ENCODE measurements around the gene IMMT. TPM values are rescaled to one million over a fixed set of nuclear protein-coding genes. Genes with fewer than 3 reads are reported as not detected.
A peak's percentile ranks its signal among the peaks of the same experiment; 100 is the strongest.

IMMT gene
- polyA plus RNA-seq (2012; ENCODE audit: insufficient read length, low read depth) = 77.1 TPM

DNA sequence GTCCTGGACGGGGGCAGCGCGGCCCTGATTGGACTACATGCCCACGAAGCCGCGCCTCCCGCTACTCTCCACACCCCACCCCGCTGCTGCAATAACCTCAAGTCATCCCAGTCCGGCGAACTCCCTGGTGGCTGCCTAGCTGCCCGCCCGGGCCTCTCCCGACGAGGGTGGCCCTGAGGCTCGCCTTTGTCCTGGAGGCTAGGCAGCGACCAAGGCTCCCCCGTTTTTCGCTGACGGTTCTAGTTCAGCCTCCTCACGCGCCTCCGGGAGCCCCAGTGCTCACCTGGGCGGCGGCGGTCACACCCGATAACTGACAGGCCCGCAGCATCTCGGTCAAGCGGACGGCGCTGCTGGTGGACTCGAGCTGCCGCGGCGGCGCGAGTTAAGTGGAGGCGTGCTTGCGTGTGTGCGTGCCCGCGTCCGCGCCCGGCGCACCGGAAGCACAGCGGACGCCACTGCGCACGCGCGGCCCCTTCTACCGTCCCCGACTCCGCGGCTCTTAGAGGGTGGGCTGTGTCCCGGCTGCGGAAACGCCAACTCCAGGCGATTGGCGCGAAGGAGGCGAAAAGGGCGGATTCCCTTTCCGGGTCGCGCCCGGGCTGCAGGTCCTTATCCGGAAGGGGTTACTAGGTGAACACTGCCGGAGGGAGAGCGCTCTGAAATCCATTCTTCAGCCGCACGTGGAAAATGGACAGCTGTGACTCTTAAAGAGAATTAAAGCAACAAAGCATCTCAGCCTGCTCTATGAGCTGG is at the start of gene IMMT:
Gene IMMT, minus strand, starts transcription at position 408 of the 753 bp plus-strand sequence. Its CDS starts 80 bp downstream, at position 328.
- peak; percentile 96 for TF ChIP-seq FOXP2 (optimal IDR thresholded peaks at IDR 0.05; ENCODE audit: borderline replicate concordance, extremely low read depth, extremely low read length, insufficient read depth)
- peak; percentile 71; the same call in 1 of the 2 replicates for TF ChIP-seq TAF1 (IDR thresholded peaks at IDR 0.05; ENCODE audit: borderline replicate concordance, insufficient read depth, low read length)
- TF ChIP-seq POLR2AphosphoS5 (IDR thresholded peaks at IDR 0.05; ENCODE audit: low read depth, low read length) = peak; percentile 87
- TF ChIP-seq, protein P1, sequence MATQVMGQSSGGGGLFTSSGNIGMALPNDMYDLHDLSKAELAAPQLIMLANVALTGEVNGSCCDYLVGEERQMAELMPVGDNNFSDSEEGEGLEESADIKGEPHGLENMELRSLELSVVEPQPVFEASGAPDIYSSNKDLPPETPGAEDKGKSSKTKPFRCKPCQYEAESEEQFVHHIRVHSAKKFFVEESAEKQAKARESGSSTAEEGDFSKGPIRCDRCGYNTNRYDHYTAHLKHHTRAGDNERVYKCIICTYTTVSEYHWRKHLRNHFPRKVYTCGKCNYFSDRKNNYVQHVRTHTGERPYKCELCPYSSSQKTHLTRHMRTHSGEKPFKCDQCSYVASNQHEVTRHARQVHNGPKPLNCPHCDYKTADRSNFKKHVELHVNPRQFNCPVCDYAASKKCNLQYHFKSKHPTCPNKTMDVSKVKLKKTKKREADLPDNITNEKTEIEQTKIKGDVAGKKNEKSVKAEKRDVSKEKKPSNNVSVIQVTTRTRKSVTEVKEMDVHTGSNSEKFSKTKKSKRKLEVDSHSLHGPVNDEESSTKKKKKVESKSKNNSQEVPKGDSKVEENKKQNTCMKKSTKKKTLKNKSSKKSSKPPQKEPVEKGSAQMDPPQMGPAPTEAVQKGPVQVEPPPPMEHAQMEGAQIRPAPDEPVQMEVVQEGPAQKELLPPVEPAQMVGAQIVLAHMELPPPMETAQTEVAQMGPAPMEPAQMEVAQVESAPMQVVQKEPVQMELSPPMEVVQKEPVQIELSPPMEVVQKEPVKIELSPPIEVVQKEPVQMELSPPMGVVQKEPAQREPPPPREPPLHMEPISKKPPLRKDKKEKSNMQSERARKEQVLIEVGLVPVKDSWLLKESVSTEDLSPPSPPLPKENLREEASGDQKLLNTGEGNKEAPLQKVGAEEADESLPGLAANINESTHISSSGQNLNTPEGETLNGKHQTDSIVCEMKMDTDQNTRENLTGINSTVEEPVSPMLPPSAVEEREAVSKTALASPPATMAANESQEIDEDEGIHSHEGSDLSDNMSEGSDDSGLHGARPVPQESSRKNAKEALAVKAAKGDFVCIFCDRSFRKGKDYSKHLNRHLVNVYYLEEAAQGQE (IDR thresholded peaks at IDR 0.05; ENCODE audit: insufficient read depth in 1 of 2, low read depth in 2 of 2, low read length in 2 of 2) = no peak; a peak in 1 of 4 replicates
- TF ChIP-seq SIN3A (IDR thresholded peaks at IDR 0.05; ENCODE audit: borderline replicate concordance, insufficient read depth, low read length) = peak; percentile 71

DNA sequence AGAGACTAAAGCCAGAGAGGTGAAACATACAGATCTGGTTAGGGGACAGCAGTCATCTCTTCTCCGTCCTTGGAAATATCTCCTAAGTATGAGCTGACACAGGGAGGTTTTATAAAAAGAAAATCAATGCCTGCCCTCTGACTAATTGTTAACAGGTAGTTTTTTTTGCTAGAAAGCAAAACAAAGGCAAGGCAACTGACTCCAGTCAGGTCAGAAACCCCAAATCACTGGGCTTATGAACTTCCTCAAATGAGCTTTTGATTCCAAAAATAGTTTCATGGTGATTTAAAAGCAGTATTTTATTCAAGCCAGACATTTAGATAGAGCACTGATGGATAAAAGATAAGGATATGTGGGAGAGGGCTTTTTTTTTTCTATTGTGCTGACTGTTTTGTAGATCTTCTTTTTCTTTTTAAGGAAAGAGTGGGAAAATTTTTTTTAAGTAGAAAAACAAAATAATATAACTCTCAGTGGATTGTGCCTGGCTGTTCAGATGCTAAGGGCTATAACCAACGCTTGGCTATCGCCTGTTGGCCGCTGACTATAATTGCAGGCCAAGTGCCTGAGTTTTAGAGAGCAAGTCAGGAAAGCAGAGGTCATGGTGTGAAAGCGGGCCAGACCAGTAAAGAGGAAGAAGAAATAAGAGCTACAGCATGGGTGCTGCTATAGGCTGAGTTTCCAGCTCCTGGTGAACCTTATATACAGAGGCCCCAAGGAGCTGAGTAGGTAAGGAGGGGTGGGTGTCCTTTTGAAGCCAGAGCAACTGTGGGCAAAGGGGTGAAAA is 48.9 kb upstream of the IMMT start:
- TF ChIP-seq POLR2AphosphoS5 (IDR thresholded peaks at IDR 0.05; ENCODE audit: low read depth, low read length) = no peak
- TF ChIP-seq SIN3A (IDR thresholded peaks at IDR 0.05; ENCODE audit: borderline replicate concordance, insufficient read depth, low read length) = no peak
- TF ChIP-seq TAF1 (IDR thresholded peaks at IDR 0.05; ENCODE audit: borderline replicate concordance, insufficient read depth, low read length) = no peak
- TF ChIP-seq, protein P1 (IDR thresholded peaks at IDR 0.05; ENCODE audit: insufficient read depth in 1 of 2, low read depth in 2 of 2, low read length in 2 of 2) = no peak
- no peak for TF ChIP-seq FOXP2 (optimal IDR thresholded peaks at IDR 0.05; ENCODE audit: borderline replicate concordance, extremely low read depth, extremely low read length, insufficient read depth)

DNA sequence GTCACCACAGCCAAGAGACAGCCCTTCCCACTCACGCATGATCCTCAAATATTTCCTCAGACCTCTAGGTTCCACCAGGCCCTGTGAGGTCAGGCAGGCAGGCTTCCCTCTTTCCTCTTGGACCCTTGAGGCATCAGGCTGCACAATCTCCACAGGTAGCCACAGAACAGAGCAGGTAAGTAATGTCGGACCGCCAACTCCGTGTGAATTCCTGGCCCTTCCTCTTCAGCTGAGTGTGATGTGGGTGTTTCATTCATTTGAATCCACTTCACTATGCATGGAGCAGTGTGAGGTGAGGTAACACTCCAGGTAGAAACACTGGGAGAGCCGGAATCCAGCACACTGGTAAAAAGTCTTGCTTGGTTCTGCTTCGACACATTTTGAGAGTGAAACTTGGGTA is 48.0 kb upstream of the IMMT start:
- TF ChIP-seq, protein P1 (IDR thresholded peaks at IDR 0.05; ENCODE audit: insufficient read depth in 1 of 2, low read depth in 2 of 2, low read length in 2 of 2) = no peak
- TF ChIP-seq SIN3A (IDR thresholded peaks at IDR 0.05; ENCODE audit: borderline replicate concordance, insufficient read depth, low read length) (no peak), FOXP2 (optimal IDR thresholded peaks at IDR 0.05; ENCODE audit: borderline replicate concordance, extremely low read depth, extremely low read length, insufficient read depth) (no peak), POLR2AphosphoS5 (IDR thresholded peaks at IDR 0.05; ENCODE audit: low read depth, low read length) (no peak), TAF1 (IDR thresholded peaks at IDR 0.05; ENCODE audit: borderline replicate concordance, insufficient read depth, low read length) (no peak)

DNA sequence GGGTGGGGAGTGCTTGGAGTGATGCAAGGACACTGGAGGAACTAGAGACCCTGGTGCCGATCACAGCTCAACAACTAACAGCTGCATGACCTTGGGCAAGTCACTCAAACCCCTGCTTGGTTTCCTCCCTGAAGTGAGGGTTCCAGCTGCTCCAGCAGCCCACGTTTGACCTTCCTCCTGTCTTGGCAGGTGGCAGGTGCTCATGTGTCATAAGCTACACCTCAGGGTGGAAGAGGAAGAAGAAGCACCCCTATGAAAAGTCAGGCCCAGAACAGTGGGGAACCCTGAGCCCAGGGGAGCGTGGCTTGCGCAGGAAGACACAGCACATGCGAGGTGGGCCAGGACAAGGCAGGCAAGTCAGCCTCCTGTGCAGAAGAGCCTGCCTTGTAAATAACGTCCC is 46.3 kb upstream of the IMMT start:
- no peak for TF ChIP-seq TAF1 (IDR thresholded peaks at IDR 0.05; ENCODE audit: borderline replicate concordance, insufficient read depth, low read length)
- no peak for TF ChIP-seq FOXP2 (optimal IDR thresholded peaks at IDR 0.05; ENCODE audit: borderline replicate concordance, extremely low read depth, extremely low read length, insufficient read depth)
- TF ChIP-seq SIN3A (IDR thresholded peaks at IDR 0.05; ENCODE audit: borderline replicate concordance, insufficient read depth, low read length) = no peak
- no peak for TF ChIP-seq POLR2AphosphoS5 (IDR thresholded peaks at IDR 0.05; ENCODE audit: low read depth, low read length)
- TF ChIP-seq, protein P1 (IDR thresholded peaks at IDR 0.05; ENCODE audit: insufficient read depth in 1 of 2, low read depth in 2 of 2, low read length in 2 of 2) = no peak
